ENCODE data around the gene GNG3.

DNA sequence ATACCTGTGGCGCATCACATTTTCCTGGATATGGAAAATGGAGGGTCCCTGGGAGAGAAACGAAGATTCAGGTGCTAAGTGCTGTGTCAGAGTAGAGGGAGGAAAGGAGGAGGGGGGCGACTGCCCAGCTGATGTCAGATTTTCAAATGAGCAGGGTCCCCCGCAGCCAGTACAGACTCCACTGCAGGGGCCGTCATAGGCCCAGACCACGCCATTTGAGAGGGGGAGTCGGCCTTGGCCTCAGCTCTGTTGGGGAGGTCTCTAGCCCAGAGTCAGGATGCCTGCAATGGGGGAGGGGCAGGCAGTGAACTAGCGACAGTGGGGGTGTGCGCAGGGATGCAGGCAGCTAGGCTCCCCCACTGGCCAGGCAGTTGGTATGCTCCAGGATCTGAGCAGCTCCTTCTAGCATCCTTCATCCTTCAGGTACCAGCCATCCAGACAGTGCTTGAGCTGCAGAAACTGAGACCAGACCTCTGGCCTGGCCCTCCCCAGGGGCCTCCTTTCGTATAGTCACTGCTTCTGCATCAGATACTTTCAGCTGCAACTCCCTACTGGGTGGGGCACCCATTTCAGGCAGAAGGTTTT is at the start of gene GNG3, which contains the start of gene BSCL2:
- TF ChIP-seq POLR2A (IDR thresholded peaks at IDR 0.05; ENCODE audit: low read depth, low read length) (no peak), POLR2AphosphoS5 (IDR thresholded peaks at IDR 0.05; ENCODE audit: low read depth, low read length) (no peak)

All from GM12892 (cell line).